A549 (cell line): ENCODE measurements around the gene RGS19. TPM values are rescaled to one million over a fixed set of nuclear protein-coding genes. Genes with fewer than 3 reads are reported as not detected.

Experiments used
- ATAC-seq, 2 experiments: fragments of 200-7000 bp in 1 of 2; fragments of >200 bp in 1 of 2; cut with Nextera tagmentation in 1 of 2; cut with Tn5 transposase in 1 of 2; 3 replicates each; pipeline versions ENCODE4 v1.8.0 to v1.9.1; 2018 to 2020; ENCODE audit warnings: mild to moderate bottlenecking in 1 of 2, moderate library complexity in 1 of 2
- CTCF ChIA-PET: fragments of 300-600 bp; sonication (Branson Sonifier 250); formaldehyde crosslinking; extraction: SDS; loops from one replicate; lab custom pipeline; 2021; ENCODE audit warnings: antibody characterized with exemption, inconsistent platforms; lab: Yijun Ruan, JAX
- POLR2A ChIA-PET: fragments of 350-600 bp; formaldehyde crosslinking; extraction: SDS; loops from one replicate; lab custom pipeline; 2021; ENCODE audit warnings: antibody characterized with exemption, inconsistent platforms; lab: Yijun Ruan, JAX
- DNase-seq, 2 experiments: peaks; one replicate each; pipeline versions ENCODE4 v3.0.0 to v3.0.0-alpha.2; 2011 to 2016; ENCODE audit warnings: low read depth in 1 of 2, low spot score in 1 of 2
- FAIRE-seq: peaks from 2 replicates; lab custom pipeline; 2011; peaks lifted over from hg19 to GRCh38; lab: Jason Lieb, UNC
- H3K27ac ChIP-seq, 2 experiments: fragments of >200 bp; sonication (Bioruptor Twin); formaldehyde crosslinking; 3 replicates each; pipeline ENCODE4 v1.5.1; 2016 to 2017
- H3K4me1 ChIP-seq: fragments of >200 bp; sonication (Bioruptor Twin); formaldehyde crosslinking; 3 replicates; pipeline ENCODE4 v1.6.1; 2016
- H3K4me2 ChIP-seq: fragments of >200 bp; sonication (Bioruptor Twin); formaldehyde crosslinking; 3 replicates; pipeline ENCODE4 v1.6.1; 2016
- H3K4me3 ChIP-seq: fragments of >200 bp; sonication (Bioruptor Twin); formaldehyde crosslinking; 3 replicates; pipeline ENCODE4 v1.5.1; 2016
- H3K9me3 ChIP-seq: fragments of >200 bp; sonication (Bioruptor Twin); formaldehyde crosslinking; 3 replicates; pipeline ENCODE4 v1.6.1; 2016
- ATOH8 ChIP-seq: fragments of 250-450 bp; sonication (Bioruptor Pico); IDR thresholded peaks from 2 replicates; pipeline ENCODE4 v1.5.0; 2020; ENCODE audit warnings: low read depth, mild to moderate bottlenecking, moderate library complexity
- CBX8 ChIP-seq: fragments of 200-600 bp; sonication (generic); IDR thresholded peaks from 2 replicates; pipeline ENCODE4 v1.6.1; 2016
- EHF ChIP-seq: fragments of 250-450 bp; sonication (Bioruptor Pico); IDR thresholded peaks from 2 replicates; pipeline ENCODE4 v1.5.0; 2020; ENCODE audit warnings: mild to moderate bottlenecking
- ELK1 ChIP-seq: fragments of 150-350 bp; IDR thresholded peaks from 2 replicates; pipeline ENCODE4 v1.6.1; 2014; ENCODE audit warnings: low read depth, mild to moderate bottlenecking, low read length
- FOSL2 ChIP-seq, 2 experiments: fragments of 450-650 bp in 1 of 2; fragments of >200 bp in 1 of 2; sonication (Bioruptor Twin) in 1 of 2; formaldehyde crosslinking; IDR thresholded peaks; 2 replicates each; pipeline versions ENCODE4 v1.5.0 to v1.6.1; 2016 to 2020; ENCODE audit warnings: mild to moderate bottlenecking in 1 of 2, moderate library complexity in 1 of 2
- FOXS1 ChIP-seq: fragments of 250-450 bp; sonication (Bioruptor Pico); IDR thresholded peaks from 2 replicates; pipeline ENCODE4 v1.5.0; 2020; ENCODE audit warnings: mild to moderate bottlenecking, moderate library complexity
- GATA3 ChIP-seq: IDR thresholded peaks from 2 replicates; pipeline ENCODE4 v1.6.1; 2012; ENCODE audit warnings: borderline replicate concordance
- HMGXB4 ChIP-seq: fragments of 250-450 bp; sonication (Bioruptor Pico); IDR thresholded peaks from 2 replicates; pipeline ENCODE4 v1.5.0; 2021; ENCODE audit warnings: mild to moderate bottlenecking, moderate library complexity, borderline replicate concordance
- HOXB5 ChIP-seq: fragments of 250-450 bp; sonication (Bioruptor Pico); IDR thresholded peaks from 2 replicates; pipeline ENCODE4 v1.5.0; 2020; ENCODE audit warnings: mild to moderate bottlenecking, moderate library complexity
- JUN ChIP-seq, 2 experiments: fragments of >200 bp; sonication (Bioruptor Twin); formaldehyde crosslinking; IDR thresholded peaks; 2 replicates in 1 of 2; 3 replicates in 1 of 2; pipeline ENCODE4 v1.6.1; 2016 to 2017
- JUNB ChIP-seq: fragments of >200 bp; sonication (Bioruptor Twin); formaldehyde crosslinking; IDR thresholded peaks from 2 replicates; pipeline ENCODE4 v1.6.1; 2016
- KDM1A ChIP-seq: fragments of 200-600 bp; sonication (generic); IDR thresholded peaks from 2 replicates; pipeline ENCODE4 v1.6.1; 2016; ENCODE audit warnings: low read depth, mild to moderate bottlenecking
- MAX ChIP-seq: IDR thresholded peaks from 2 replicates; pipeline ENCODE4 v1.6.1; 2012
- NR3C1 ChIP-seq: fragments of >200 bp; sonication (Bioruptor Twin); formaldehyde crosslinking; IDR thresholded peaks from 3 replicates; pipeline ENCODE4 v1.6.1; 2017
- POLR2A ChIP-seq: IDR thresholded peaks from 2 replicates; pipeline ENCODE4 v1.6.1; 2012; ENCODE audit warnings: mild to moderate bottlenecking, low read length
- RAD21 ChIP-seq, 2 experiments: fragments of >200 bp in 1 of 2; sonication (Bioruptor Twin) in 1 of 2; formaldehyde crosslinking in 1 of 2; IDR thresholded peaks in 1 of 2; conservative IDR thresholded peaks in 1 of 2; 2 replicates in 1 of 2; 3 replicates in 1 of 2; pipeline ENCODE4 v1.6.1; 2012 to 2018; ENCODE audit warnings: inconsistent platforms in 1 of 2
- RARB ChIP-seq: fragments of 250-450 bp; sonication (Bioruptor Pico); IDR thresholded peaks from 2 replicates; pipeline ENCODE4 v1.8.0; 2021; ENCODE audit warnings: mild to moderate bottlenecking, moderate library complexity
- REST ChIP-seq: fragments of 200-600 bp; sonication (generic); IDR thresholded peaks from 2 replicates; pipeline ENCODE4 v1.6.1; 2016; ENCODE audit warnings: antibody characterized with exemption, mild to moderate bottlenecking, moderate library complexity
- RNF2 ChIP-seq: fragments of 200-600 bp; sonication (generic); IDR thresholded peaks from 2 replicates; pipeline ENCODE4 v1.6.1; 2016; ENCODE audit warnings: low read depth, mild to moderate bottlenecking, antibody characterized with exemption, moderate library complexity, borderline replicate concordance
- TFCP2L1 ChIP-seq: fragments of 250-450 bp; sonication (Bioruptor Pico); IDR thresholded peaks from 2 replicates; pipeline ENCODE4 v1.5.0; 2021; ENCODE audit warnings: mild to moderate bottlenecking
- TP53 ChIP-seq: fragments of 250-450 bp; sonication (Bioruptor Pico); IDR thresholded peaks from 2 replicates; pipeline ENCODE4 v1.5.0; 2021; ENCODE audit warnings: mild to moderate bottlenecking, moderate library complexity
- ZFP36 ChIP-seq: fragments of 450-650 bp; IDR thresholded peaks from 2 replicates; pipeline ENCODE4 v1.6.1; 2014; ENCODE audit warnings: borderline replicate concordance; ENCODE audit not compliant: partially characterized antibody
- ZNF302 ChIP-seq: fragments of 250-450 bp; sonication (Bioruptor Pico); IDR thresholded peaks from 2 replicates; pipeline ENCODE4 v1.9.0; 2021; ENCODE audit warnings: inconsistent platforms, mild to moderate bottlenecking, moderate library complexity
- WGBS: methylation state at CpG from one replicate; pipeline ENCODE4 v1.1.6; 2017; ENCODE audit errors: missing lambda C conversion rate; 5-methylcytosine and 5-hydroxymethylcytosine counted together
- polyA plus RNA-seq, 4 experiments: library from polyadenylated mRNA; depleted of rRNA in 3 of 4; stranded (reverse); fragments of >200 nt; fragmentation: RNase III in 1 of 4; extraction: RNeasy Plus Mini Kit Qiagen cat#74134 plus additional on column Dnase treatment in 1 of 4; gene quantifications; 2 replicates in 3 of 4; 3 replicates in 1 of 4; pipeline ENCODE4 v1.2.3, GENCODE V29; 2011 to 2017

RGS19 gene
- polyA plus RNA-seq, 2 of the 4 experiments (the other 2 are of a cell fraction) = 13.8 to 18.8 TPM

- ChIA-PET POLR2A (no interaction called here), CTCF (interaction anchor here (0.7 to 6.1 kb wide), 7 partner anchors 10 to 120 kb away, joined by 3 to 58 read pairs (median 10); partner anchors contain the start of genes LKAAEAR1 and OPRL1)
- Histone ChIP-seq H3K4me3 (no peak overlapping the region), H3K4me1 (0 out of 3 replicates have a peak, but pooled peaks cover 6% of the 10 kb centered on the region), H3K9me3 (no peaks in the 10 kb centered on the region), H3K27ac (no peak overlapping the region), H3K4me2 (no peak overlapping the region)
- DNase-seq = no peak
- FAIRE-seq = no peak
- no peak for ATAC-seq
- WGBS = 64% methylated on average over 11 of the region's 14 CpGs
- TF ChIP-seq TFCP2L1 (CRISPR knock-in tag) (no peak), MAX (no peak), POLR2A (no peak), EHF (no peak), JUN (IDR thresholded peaks at IDR 0.05) (no peak), FOXS1 (CRISPR knock-in tag) (no peak), FOSL2 (IDR thresholded peaks at IDR 0.05) (no peak), FOSL2 (CRISPR knock-in tag; IDR thresholded peaks at IDR 0.05) (no peak), ZNF302 (CRISPR knock-in tag) (no peak), CBX8 (no peak), NR3C1 (no peak), GATA3 (no peak), RAD21 (conservative IDR thresholded peaks at IDR 0.05 in 1 of 2, IDR thresholded peaks at IDR 0.05 in 1 of 2) (no peak), HMGXB4 (CRISPR knock-in tag) (no peak), ATOH8 (CRISPR knock-in tag) (no peak), TP53 (CRISPR knock-in tag) (no peak)
Observed at GRCh38 chr20:64099880-64100565, 20.7 kb upstream of the RGS19 start.

- no peak for DNase-seq
- Histone ChIP-seq H3K27ac (no peak overlapping the region), H3K4me2 (no peak overlapping the region), H3K9me3 (no peaks in the 10 kb centered on the region), H3K4me1 (0 out of 3 replicates have a peak, but pooled peaks cover 6% of the 10 kb centered on the region), H3K4me3 (no peak overlapping the region)
- 61% methylated on average over 10 of the region's 21 CpGs for WGBS
- ATAC-seq = no peak
- no peak for FAIRE-seq
- POLR2A ChIA-PET = no interaction called here
- CTCF ChIA-PET = interaction anchor here (1.2 to 6.1 kb wide), 5 partner anchors 14 to 119 kb away, joined by 3 to 58 read pairs (median 10); partner anchors contain the start of gene LKAAEAR1
- TF ChIP-seq RNF2 (no peak), RARB (CRISPR knock-in tag) (no peak), HMGXB4 (CRISPR knock-in tag) (no peak), ZFP36 (no peak), REST (no peak), KDM1A (no peak), JUNB (no peak), HOXB5 (CRISPR knock-in tag) (no peak), CBX8 (no peak), ELK1 (no peak)
Observed at GRCh38 chr20:64099086-64099786, 19.9 kb upstream of the RGS19 start.
